ENCODE data around the gene C20orf141.

C20orf141 gene

GRCh38 chr20:2801286-2801728 lies 13.5 kb upstream of the C20orf141 start:
- Histone ChIP-seq H3K4me3 (replicated peaks; ENCODE audit: low read depth, low read length) (no peak overlapping the region), H3K36me3 (ENCODE audit: control insufficient read depth, insufficient read depth, low read length) (no peaks in the 10 kb centered on the region), H3K27me3 (replicated peaks; ENCODE audit: control insufficient read depth, insufficient read depth, low read length) (peaks cover 3% of the 10 kb centered on the region)
- no peak for DNase-seq (ENCODE audit: extremely low read depth, insufficient read length)
- no peak for TF ChIP-seq CTCF (IDR thresholded peaks at IDR 0.05; ENCODE audit: insufficient read depth, low read length, poor library complexity, severe bottlenecking)

DNA sequence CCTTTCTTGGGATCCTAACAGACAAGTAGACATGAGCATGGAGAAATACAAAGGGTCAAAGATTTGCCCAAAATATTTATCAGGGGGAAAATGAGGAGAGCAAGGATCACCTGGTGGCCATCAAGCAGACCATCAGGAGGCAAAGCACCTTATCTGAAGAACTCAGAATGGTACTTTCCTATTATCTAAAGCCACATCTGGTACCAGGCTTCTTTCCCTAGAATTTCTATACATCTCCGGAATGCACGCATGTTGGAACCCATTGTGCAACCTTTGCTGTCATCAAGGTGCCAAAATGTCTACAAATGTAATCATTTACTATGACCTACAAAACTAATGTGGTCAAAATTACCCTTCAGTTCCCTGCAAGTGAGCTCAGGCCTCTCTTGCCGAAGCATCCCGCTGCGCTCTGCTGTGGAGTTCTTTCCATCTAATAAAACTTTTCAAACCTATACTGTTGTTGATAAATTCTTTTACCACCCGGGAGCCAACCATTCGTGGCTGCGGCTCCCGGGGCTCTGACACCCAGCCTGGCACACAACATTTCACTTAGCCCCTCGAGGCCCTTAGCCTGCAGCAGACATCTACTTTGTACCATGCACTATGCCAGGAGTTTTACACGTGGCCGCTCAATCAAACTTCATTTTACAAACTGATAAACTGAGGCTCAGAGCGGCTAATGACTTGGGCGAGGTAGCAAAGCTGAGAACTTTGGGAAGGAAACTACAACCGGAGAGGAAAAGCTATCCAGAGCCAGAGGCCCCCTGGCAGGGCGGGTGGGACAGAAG lies 10.6 kb upstream of the C20orf141 start:
- no peaks in the 10 kb centered on the region for H3K36me3 ChIP-seq (ENCODE audit: control insufficient read depth, insufficient read depth, low read length)
- no peak for DNase-seq (ENCODE audit: extremely low read depth, insufficient read length)
- H3K4me3 ChIP-seq (replicated peaks; ENCODE audit: low read depth, low read length) = no peak overlapping the region
- peaks cover 3% of the 10 kb centered on the region for H3K27me3 ChIP-seq (replicated peaks; ENCODE audit: control insufficient read depth, insufficient read depth, low read length)
- no peak for TF ChIP-seq CTCF (IDR thresholded peaks at IDR 0.05; ENCODE audit: insufficient read depth, low read length, poor library complexity, severe bottlenecking)

DNA sequence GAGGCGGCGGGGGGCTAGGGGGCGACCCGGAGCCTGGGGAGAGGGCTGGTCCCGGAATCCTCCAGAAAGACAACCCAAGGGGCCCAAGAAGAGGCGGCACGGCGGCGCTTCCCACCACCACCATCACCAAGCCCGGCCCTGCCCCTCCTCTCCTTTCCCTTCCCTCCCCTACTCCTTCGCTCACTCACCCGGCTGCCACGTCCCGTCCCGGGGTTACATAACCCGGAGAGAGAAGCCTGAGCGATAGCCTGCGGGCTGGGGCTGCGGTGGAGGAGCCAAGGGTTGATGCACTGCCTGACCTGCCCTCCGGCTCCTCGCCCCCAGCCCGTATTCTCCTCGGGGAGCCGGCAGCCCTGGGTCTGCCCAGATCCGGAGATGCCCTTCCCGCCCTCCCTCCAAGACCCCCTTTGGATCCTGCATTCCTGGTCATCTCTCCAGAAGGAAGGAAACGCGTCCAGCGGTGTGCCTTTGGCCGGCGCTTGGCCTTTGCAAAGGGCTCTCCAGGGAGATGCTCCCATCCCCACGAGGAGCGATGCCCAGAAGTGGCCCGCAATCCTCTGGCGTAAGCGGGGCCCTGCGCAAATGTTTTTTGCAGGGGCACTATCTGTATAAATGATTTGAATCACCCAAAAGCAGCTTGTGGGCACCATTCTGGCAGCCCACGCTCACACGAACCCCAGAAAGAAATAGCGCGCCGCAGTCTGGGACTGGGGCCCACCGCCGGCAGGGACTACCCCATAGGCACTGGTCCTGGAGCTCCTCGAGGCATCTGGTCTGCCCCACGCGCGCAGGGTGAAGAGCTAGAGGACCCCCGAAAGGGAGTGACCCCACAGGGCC lies 9.7 kb upstream of the C20orf141 start:
- DNase-seq (ENCODE audit: extremely low read depth, insufficient read length) = no peak
- H3K36me3 ChIP-seq (ENCODE audit: control insufficient read depth, insufficient read depth, low read length) = no peaks in the 10 kb centered on the region
- no peak overlapping the region for H3K4me3 ChIP-seq (replicated peaks; ENCODE audit: low read depth, low read length)
- peaks cover 1% of the 10 kb centered on the region for H3K27me3 ChIP-seq (replicated peaks; ENCODE audit: control insufficient read depth, insufficient read depth, low read length)
- no peak for TF ChIP-seq CTCF (IDR thresholded peaks at IDR 0.05; ENCODE audit: insufficient read depth, low read length, poor library complexity, severe bottlenecking)

DNA sequence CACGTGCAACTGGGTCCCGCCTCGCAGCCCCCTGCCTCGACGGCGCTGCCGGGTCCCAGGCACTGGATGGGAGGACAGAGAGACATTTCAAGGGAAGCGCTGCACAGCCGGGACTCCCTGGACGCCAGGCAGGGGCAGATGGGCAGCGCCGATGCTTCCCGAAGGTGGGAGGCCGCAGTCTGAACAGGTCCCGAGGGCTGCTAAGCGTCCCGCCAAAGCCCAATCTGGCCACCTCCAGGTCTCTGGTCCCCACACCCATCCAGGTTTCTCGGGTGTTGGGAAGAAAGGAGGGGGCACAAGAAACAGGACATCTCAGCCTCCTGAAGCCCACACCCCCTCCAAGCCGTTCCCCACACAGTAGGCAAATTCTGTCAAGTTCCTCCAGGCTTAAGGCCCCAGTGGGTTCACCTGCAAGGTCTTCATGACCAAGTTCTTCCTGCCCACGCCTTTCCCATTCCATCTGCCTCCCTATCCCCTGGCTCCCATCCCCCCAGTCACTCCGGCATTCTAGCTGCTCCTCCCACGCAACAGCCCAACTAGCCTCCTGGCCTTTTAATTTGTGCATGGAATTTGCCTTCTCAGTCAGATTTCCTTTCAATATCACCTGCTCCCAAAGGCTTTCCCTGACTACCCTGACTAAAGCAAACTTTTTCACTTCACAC lies 9.0 kb upstream of the C20orf141 start:
- H3K36me3 ChIP-seq (ENCODE audit: control insufficient read depth, insufficient read depth, low read length) = no peaks in the 10 kb centered on the region
- H3K27me3 ChIP-seq (replicated peaks; ENCODE audit: control insufficient read depth, insufficient read depth, low read length) = peaks cover 1% of the 10 kb centered on the region
- no peak for DNase-seq (ENCODE audit: extremely low read depth, insufficient read length)
- no peak overlapping the region for H3K4me3 ChIP-seq (replicated peaks; ENCODE audit: low read depth, low read length)
- TF ChIP-seq CTCF (IDR thresholded peaks at IDR 0.05; ENCODE audit: insufficient read depth, low read length, poor library complexity, severe bottlenecking) = no peak

DNA sequence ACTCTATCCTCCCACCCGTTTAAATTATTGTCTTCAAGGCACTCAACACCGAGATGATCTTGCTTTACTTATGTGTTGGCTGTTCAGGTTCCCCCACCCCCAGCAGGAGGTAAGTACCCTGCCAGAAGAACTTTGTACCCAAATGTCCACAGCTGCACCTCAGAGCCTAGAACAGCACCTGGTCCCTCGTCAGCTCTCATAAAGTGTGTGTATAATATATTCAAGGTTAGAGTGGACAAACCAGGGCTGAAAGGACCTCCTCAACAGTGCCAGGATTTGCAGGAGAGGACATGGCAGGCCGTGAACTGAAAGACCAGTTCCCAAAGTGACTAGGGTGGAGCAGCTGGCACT lies 8.5 kb upstream of the C20orf141 start:
- Histone ChIP-seq H3K36me3 (ENCODE audit: control insufficient read depth, insufficient read depth, low read length) (no peaks in the 10 kb centered on the region), H3K4me3 (replicated peaks; ENCODE audit: low read depth, low read length) (no peak overlapping the region), H3K27me3 (replicated peaks; ENCODE audit: control insufficient read depth, insufficient read depth, low read length) (peaks cover 1% of the 10 kb centered on the region; the same call in 1 of the 2 replicates)
- DNase-seq (ENCODE audit: extremely low read depth, insufficient read length) = no peak
- TF ChIP-seq CTCF (IDR thresholded peaks at IDR 0.05; ENCODE audit: insufficient read depth, low read length, poor library complexity, severe bottlenecking) = no peak
